ENCODE data around the gene C2CD4D. TPM values are rescaled to one million over a fixed set of nuclear protein-coding genes. Genes with fewer than 3 reads are reported as not detected.

The C2CD4D gene
- polyA plus RNA-seq, 1 donor (not counting 4 experiments of a cell fraction or from before 2014, with no cell fraction given): 0.05 TPM

DNA sequence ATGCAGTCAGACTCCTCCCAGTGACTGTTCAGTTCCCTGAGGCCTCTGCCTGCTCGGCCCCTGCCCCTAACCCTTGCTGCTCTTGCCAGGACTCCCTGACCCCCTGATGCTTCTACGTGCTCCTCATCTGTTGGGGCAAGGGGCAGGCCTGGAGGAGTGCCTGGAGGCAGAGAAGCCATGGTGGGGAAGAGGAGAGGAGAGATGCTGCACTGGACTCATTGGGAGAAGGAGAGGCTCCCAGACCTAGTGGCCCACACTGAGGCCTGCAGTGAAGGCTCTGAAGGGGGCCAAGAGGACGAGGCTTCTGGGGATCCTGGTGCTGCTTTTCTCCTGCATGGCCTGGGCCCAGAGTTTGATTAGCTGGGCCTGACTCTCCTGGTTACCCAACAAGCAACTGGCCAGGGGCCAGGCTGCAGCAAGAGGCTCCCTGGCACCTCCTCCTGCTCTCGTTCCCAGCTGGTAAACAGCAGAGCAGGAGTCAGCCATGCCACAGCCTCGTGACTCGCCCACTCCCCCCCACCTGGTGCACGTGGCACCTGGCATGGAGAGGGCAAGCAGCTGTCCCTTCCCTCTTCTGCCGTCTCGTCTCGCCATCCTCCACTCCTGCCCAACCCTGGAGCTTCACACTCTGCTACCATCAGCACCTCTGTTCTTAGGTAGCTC is 7.2 kb downstream of the C2CD4D start:
- H3K4me3 ChIP-seq (ENCODE audit: control insufficient read depth in 2 of 3, extremely low read depth in 1 of 3, insufficient read depth in 2 of 3, low read depth in 1 of 3, low read length in 3 of 3): no peak overlapping the region
- dilution Hi-C loops (cut with MboI; ENCODE audit: extremely low pct_ligation_motif_present, low sequenced_read_pairs): no loop called here
- no peaks in the 10 kb centered on the region for H3K36me3 ChIP-seq (ENCODE audit: control insufficient read depth in 2 of 2, extremely low read depth in 1 of 2, insufficient read depth in 2 of 2, low read length in 2 of 2)
- no peaks in the 10 kb centered on the region for H3K79me2 ChIP-seq (ENCODE audit: control insufficient read depth, insufficient read depth, low read length)
- H2AFZ ChIP-seq (ENCODE audit: control insufficient read depth, low read length): peak overlapping the region; percentile 26
- no peaks in the 10 kb centered on the region for H4K20me1 ChIP-seq (ENCODE audit: control insufficient read depth, extremely low read depth, insufficient read depth, low read length)
- H3K9me3 ChIP-seq (ENCODE audit: control insufficient read depth, low read depth, low read length): no peaks in the 10 kb centered on the region
- H3K9ac ChIP-seq (ENCODE audit: control insufficient read depth, extremely low read depth, insufficient read depth, low read length): no peak overlapping the region
- FAIRE-seq (no peak), DNase-seq (ENCODE audit: low read depth, low spot score) (no peak)
- H3K27ac ChIP-seq (ENCODE audit: control insufficient read depth, insufficient read depth, low read length): no peak overlapping the region
- H3K9me1 ChIP-seq (ENCODE audit: control insufficient read depth, extremely low read depth, insufficient read depth, low read length): peaks cover 2% of the 10 kb centered on the region
- peaks cover 37% of the 10 kb centered on the region for H3K4me1 ChIP-seq (ENCODE audit: control insufficient read depth, extremely low read depth, insufficient read depth, low read length)
- TF ChIP-seq EZH2 (IDR thresholded peaks at IDR 0.05; ENCODE audit: low read length) (no peak), CTCF (optimal IDR thresholded peaks at IDR 0.05 in 1 of 3, IDR thresholded peaks at IDR 0.05 in 1 of 3, conservative IDR thresholded peaks at IDR 0.05 in 1 of 3; ENCODE audit: extremely low read depth in 1 of 3, insufficient read depth in 2 of 3, low read length in 3 of 3) (no peak)
- H3K4me2 ChIP-seq (ENCODE audit: control insufficient read depth, extremely low read depth, insufficient read depth, low read depth, low read length): peak overlapping the region; percentile 5
- H3K27me3 ChIP-seq (ENCODE audit: control insufficient read depth, extremely low read depth, insufficient read depth, low read length): no peaks in the 10 kb centered on the region

- Histone ChIP-seq H3K27ac (ENCODE audit: control insufficient read depth, insufficient read depth, low read length) (no peak within 1 kb of the TSS), H3K9me3 (ENCODE audit: control insufficient read depth, low read depth, low read length) (no peaks in the 10 kb centered on the region), H3K9me1 (ENCODE audit: control insufficient read depth, extremely low read depth, insufficient read depth, low read length) (no peaks in the 10 kb centered on the region), H3K79me2 (ENCODE audit: control insufficient read depth, insufficient read depth, low read length) (no peaks in the 10 kb centered on the region), H3K27me3 (ENCODE audit: control insufficient read depth, extremely low read depth, insufficient read depth, low read length) (no peaks in the 10 kb centered on the region), H3K4me3 (ENCODE audit: control insufficient read depth in 2 of 3, extremely low read depth in 1 of 3, insufficient read depth in 2 of 3, low read depth in 1 of 3, low read length in 3 of 3) (no peak within 1 kb of the TSS), H3K4me2 (ENCODE audit: control insufficient read depth, extremely low read depth, insufficient read depth, low read depth, low read length) (peak within 1 kb of the TSS; percentile 6), H3K36me3 (ENCODE audit: control insufficient read depth in 2 of 2, extremely low read depth in 1 of 2, insufficient read depth in 2 of 2, low read length in 2 of 2) (no peaks in the 10 kb centered on the region), H3K9ac (ENCODE audit: control insufficient read depth, extremely low read depth, insufficient read depth, low read length) (no peak within 1 kb of the TSS), H2AFZ (ENCODE audit: control insufficient read depth, low read length) (peak within 1 kb of the TSS; percentile 54), H4K20me1 (ENCODE audit: control insufficient read depth, extremely low read depth, insufficient read depth, low read length) (no peaks in the 10 kb centered on the region), H3K4me1 (ENCODE audit: control insufficient read depth, extremely low read depth, insufficient read depth, low read length) (peaks cover 28% of the 10 kb centered on the region)
- TF ChIP-seq EZH2 (IDR thresholded peaks at IDR 0.05; ENCODE audit: low read length) (no peak), CTCF (optimal IDR thresholded peaks at IDR 0.05 in 1 of 3, IDR thresholded peaks at IDR 0.05 in 1 of 3, conservative IDR thresholded peaks at IDR 0.05 in 1 of 3; ENCODE audit: extremely low read depth in 1 of 3, insufficient read depth in 2 of 3, low read length in 3 of 3) (no peak)
- FAIRE-seq (no peak), DNase-seq (ENCODE audit: low read depth, low spot score) (no peak)
- dilution Hi-C loops (cut with MboI; ENCODE audit: extremely low pct_ligation_motif_present, low sequenced_read_pairs): no loop called here
These were observed 8.0 kb downstream of the C2CD4D start, which contains the start of gene RORC for GRCh38 chr1:151831605-151832004. Gene RORC (minus strand): TSS chr1:151831802. CDS start chr1:151831764, 38 bp downstream.
